ENCODE measurements around the gene CCDC169.

CCDC169 gene

GRCh38 chr13:36346222-36347083 lies 48.8 kb upstream of the CCDC169 start, which contains the start of gene SPART (continued):
- TF ChIP-seq ZNF274 (IDR thresholded peaks at IDR 0.05; ENCODE audit: low read length) = no peak
- TF ChIP-seq ZNF274 (tag by site-specific recombination; IDR thresholded peaks at IDR 0.05; ENCODE audit: borderline replicate concordance) = no peak
- peak; percentile 97 for TF ChIP-seq GLIS2 (tag by site-specific recombination; IDR thresholded peaks at IDR 0.05)
- 0 out of 2 replicates have a peak, but pooled peaks have one; percentile 45 for TF ChIP-seq ZNF561 (tag by site-specific recombination; IDR thresholded peaks at IDR 0.05; ENCODE audit: borderline replicate concordance)
- 0 out of 2 replicates have a peak, but pooled peaks have one; percentile 44 for TF ChIP-seq ZNF600 (tag by site-specific recombination; IDR thresholded peaks at IDR 0.05)
- no peak for TF ChIP-seq KLF17 (tag by site-specific recombination; IDR thresholded peaks at IDR 0.05)
- TF ChIP-seq ZEB2 (tag by site-specific recombination; IDR thresholded peaks at IDR 0.05) = peak; percentile 35; the same call in 1 of the 2 replicates
- TF ChIP-seq ZFHX2 (tag by site-specific recombination; conservative IDR thresholded peaks at IDR 0.05) = peak; percentile 80
- TF ChIP-seq MEIS1 (CRISPR knock-in tag; IDR thresholded peaks at IDR 0.05; ENCODE audit: borderline replicate concordance) = no peak
- peak; percentile 77; the same call in 1 of the 2 replicates for TF ChIP-seq ZFP37 (tag by site-specific recombination; IDR thresholded peaks at IDR 0.05)
- peak; percentile 79 for TF ChIP-seq ZBTB17 (tag by site-specific recombination; IDR thresholded peaks at IDR 0.05)
- TF ChIP-seq ZSCAN30 (tag by site-specific recombination; IDR thresholded peaks at IDR 0.05) = peak; percentile 63; the same call in 1 of the 2 replicates
- peak; percentile 39; the same call in 1 of the 2 replicates for TF ChIP-seq ZIC2 (tag by site-specific recombination; IDR thresholded peaks at IDR 0.05)
- peak; percentile 51; the same call in 1 of the 2 replicates for TF ChIP-seq SP7 (tag by site-specific recombination; IDR thresholded peaks at IDR 0.05)
- no peak; the same call in 1 of the 2 replicates for TF ChIP-seq KLF9 (tag by site-specific recombination; IDR thresholded peaks at IDR 0.05; ENCODE audit: low read depth)
- TF ChIP-seq ZNF391 (tag by site-specific recombination; IDR thresholded peaks at IDR 0.05; ENCODE audit: borderline replicate concordance, low read depth) = peak; percentile 11; the same call in 1 of the 2 replicates
- TF ChIP-seq IKZF3 (tag by site-specific recombination; IDR thresholded peaks at IDR 0.05) = no peak
- TF ChIP-seq PATZ1 (tag by site-specific recombination; IDR thresholded peaks at IDR 0.05) = peak; percentile 94
- TF ChIP-seq ZNF660 (tag by site-specific recombination; IDR thresholded peaks at IDR 0.05) = peak; percentile 70
- 0 out of 2 replicates have a peak, but pooled peaks have one; percentile 75 for TF ChIP-seq ZNF2 (tag by site-specific recombination; IDR thresholded peaks at IDR 0.05)
- TF ChIP-seq ZNF596 (tag by site-specific recombination; IDR thresholded peaks at IDR 0.05) = peak; percentile 26
- TF ChIP-seq CTCF (tag by site-specific recombination; IDR thresholded peaks at IDR 0.05) = peak; percentile 85
- peak; percentile 88 for TF ChIP-seq ZNF501 (tag by site-specific recombination; IDR thresholded peaks at IDR 0.05)
- peak; percentile 59 for TF ChIP-seq HIC1 (tag by site-specific recombination; IDR thresholded peaks at IDR 0.05)
- peak; percentile 52; the same call in 1 of the 2 replicates for TF ChIP-seq ZNF324 (tag by site-specific recombination; IDR thresholded peaks at IDR 0.05)
- peak; percentile 49; the same call in 1 of the 2 replicates for TF ChIP-seq ZXDB (tag by site-specific recombination; IDR thresholded peaks at IDR 0.05)
- peak; percentile 86 for TF ChIP-seq ZNF785 (tag by site-specific recombination; IDR thresholded peaks at IDR 0.05)
- TF ChIP-seq ZNF610 (tag by site-specific recombination; IDR thresholded peaks at IDR 0.05; ENCODE audit: borderline replicate concordance) = 0 out of 2 replicates have a peak, but pooled peaks have one; percentile 38
- TF ChIP-seq ZNF155 (tag by site-specific recombination; IDR thresholded peaks at IDR 0.05) = no peak
- peak; percentile 98 for TF ChIP-seq ZBTB26 (tag by site-specific recombination; optimal IDR thresholded peaks at IDR 0.05)
- TF ChIP-seq ZNF654 (tag by site-specific recombination; IDR thresholded peaks at IDR 0.05; ENCODE audit: low read depth) = peak; percentile 69
- 0 out of 2 replicates have a peak, but pooled peaks have one; percentile 49 for TF ChIP-seq ZNF121 (tag by site-specific recombination; IDR thresholded peaks at IDR 0.05)
